ENCODE measurements around the gene EPHA2. TPM values are rescaled to one million over a fixed set of nuclear protein-coding genes. Genes with fewer than 3 reads are reported as not detected.

Gene EPHA2
- total RNA-seq, 2 donors from 2014 or later: 19.5 to 26.7 TPM

- WGBS, 2 donors: 84 to 85% methylated on average over 18 of the region's 18 CpGs
- ATAC-seq (no peak), DNase-seq (peak in 2 of 4 donors; percentile 10 to 14)
- intact Hi-C loops (cut with DNase I): no loop called here
- no peak overlapping the region for H3K27ac ChIP-seq
- no peaks in the 10 kb centered on the region for H3K27me3 ChIP-seq
- H3K9me3 ChIP-seq: no peaks in the 10 kb centered on the region
- TF ChIP-seq POLR2A (IDR thresholded peaks at IDR 0.05) (no peak), CTCF (IDR thresholded peaks at IDR 0.05) (no peak)
- no peak overlapping the region for H3K4me3 ChIP-seq
- H3K4me1 ChIP-seq: peaks cover 28% of the 10 kb centered on the region
- peaks cover 0 to 8% of the 10 kb centered on the region in 2 donors for H3K36me3 ChIP-seq (replicated peaks in 1 of 2; ENCODE audit: insufficient read depth in 1 of 2, low read depth in 2 of 2)
Measured at GRCh38 chr1:16124377-16125087, 31.3 kb downstream of the EPHA2 start.

GRCh38 chr1:16122916-16123315 lies 33.0 kb downstream of the EPHA2 start:
- Histone ChIP-seq H3K4me1 (peaks cover 28% of the 10 kb centered on the region), H3K27ac (no peak overlapping the region), H3K4me3 (no peak overlapping the region), H3K9me3 (no peaks in the 10 kb centered on the region), H3K36me3 (replicated peaks in 1 of 2; ENCODE audit: insufficient read depth in 1 of 2, low read depth in 2 of 2) (peaks cover 0 to 4% of the 10 kb centered on the region in 2 donors), H3K27me3 (no peaks in the 10 kb centered on the region)
- intact Hi-C loops (cut with DNase I): no loop called here
- peak in 1 of 4 donors; percentile 23 for DNase-seq
- TF ChIP-seq POLR2A (IDR thresholded peaks at IDR 0.05): no peak
- TF ChIP-seq CTCF (IDR thresholded peaks at IDR 0.05): no peak
- ATAC-seq: no peak
- 72 to 87% methylated on average over 6 of the region's 6 CpGs for WGBS, 2 donors

GRCh38 chr1:16122350-16122881 lies 33.5 kb downstream of the EPHA2 start:
- H3K9me3 ChIP-seq: no peaks in the 10 kb centered on the region
- H3K27ac ChIP-seq: peak overlapping the region in 1 of 4 donors; percentile 2
- WGBS, 2 donors: 75 to 93% methylated on average over 3 to 4 of the region's 4 CpGs
- no peak overlapping the region for H3K4me3 ChIP-seq
- no peaks in the 10 kb centered on the region for H3K27me3 ChIP-seq
- ATAC-seq: no peak
- no peak for TF ChIP-seq POLR2A (IDR thresholded peaks at IDR 0.05)
- no peak for TF ChIP-seq CTCF (IDR thresholded peaks at IDR 0.05)
- no peak for DNase-seq
- H3K36me3 ChIP-seq (replicated peaks in 1 of 2; ENCODE audit: insufficient read depth in 1 of 2, low read depth in 2 of 2): peaks cover 0 to 4% of the 10 kb centered on the region in 2 donors
- intact Hi-C loops (cut with DNase I): no loop called here
- peaks cover 28% of the 10 kb centered on the region for H3K4me1 ChIP-seq

GRCh38 chr1:16120940-16121410 lies 34.9 kb downstream of the EPHA2 start:
- H3K27me3 ChIP-seq: no peaks in the 10 kb centered on the region
- no peaks in the 10 kb centered on the region for H3K36me3 ChIP-seq (replicated peaks in 1 of 2; ENCODE audit: insufficient read depth in 1 of 2, low read depth in 2 of 2)
- peak; percentile 82 for ATAC-seq
- H3K4me1 ChIP-seq: peaks cover 28% of the 10 kb centered on the region
- H3K4me3 ChIP-seq: no peak overlapping the region
- H3K27ac ChIP-seq: peak overlapping the region in 1 of 4 donors; percentile 32
- peak; percentile 40 to 71 (median 65) for DNase-seq
- WGBS, 2 donors: 32 to 39% methylated on average over 4 of the region's 4 CpGs
- no peak for TF ChIP-seq CTCF (IDR thresholded peaks at IDR 0.05)
- no peak for TF ChIP-seq POLR2A (IDR thresholded peaks at IDR 0.05)
- intact Hi-C loops (cut with DNase I): no loop called here
- no peaks in the 10 kb centered on the region for H3K9me3 ChIP-seq

Measured in body of pancreas (tissue), 4 donors.